HepG2 (cell line): ENCODE measurements around the gene XK. TPM values are rescaled to one million over a fixed set of nuclear protein-coding genes. Genes with fewer than 3 reads are reported as not detected.

Experiments used
- ATAC-seq: fragments of 200-7000 bp; cut with Tn5 transposase; 3 replicates; pipeline ENCODE4 v1.9.1; 2020; ENCODE audit warnings: mild to moderate bottlenecking, moderate library complexity
- BruUV-seq: library from RNA; stranded (reverse); fragments of 400-500 nt; replicated peaks from 2 replicates; lab custom pipeline; 2021; lab: Mats Ljungman, UMichigan
- CTCF ChIA-PET: fragments of 300-600 bp; formaldehyde crosslinking; extraction: SDS; loops from one replicate; lab custom pipeline; 2021; ENCODE audit warnings: low total read pairs, inconsistent platforms, low intra/inter-chr PET ratio; lab: Yijun Ruan, JAX
- POLR2A ChIA-PET: fragments of 350-600 bp; sonication (Branson Sonifier 250); formaldehyde crosslinking; loops from one replicate; lab custom pipeline; 2020; ENCODE audit warnings: antibody characterized with exemption, inconsistent platforms; lab: Yijun Ruan, JAX
- DNase-seq: peaks from one replicate; pipeline ENCODE4 v3.0.0-alpha.2; 2015; ENCODE audit warnings: low spot score
- FAIRE-seq: peaks from 3 replicates; lab custom pipeline; 2011; peaks lifted over from hg19 to GRCh38; lab: Jason Lieb, UNC
- H2AFZ ChIP-seq: one replicate; pipeline ENCODE4 v1.6.1; 2011; ENCODE audit warnings: low read length, inconsistent platforms
- H3K27ac ChIP-seq: fragments of 300-600 bp; 3 replicates; pipeline ENCODE4 v1.8.0; 2011; ENCODE audit warnings: mixed run types, mild to moderate bottlenecking, mixed read lengths, low read length, inconsistent platforms; ENCODE audit not compliant: insufficient read depth; ENCODE audit errors: extremely low read length
- H3K27me3 ChIP-seq, 2 experiments: fragments of 200-600 bp in 1 of 2; 2 replicates in 1 of 2; 3 replicates in 1 of 2; pipeline versions ENCODE4 v1.6.0 to v1.8.0; 2011; ENCODE audit warnings: low read length in 2 of 2, mild to moderate bottlenecking in 2 of 2, moderate library complexity in 2 of 2, inconsistent platforms in 1 of 2; ENCODE audit not compliant: insufficient read depth in 2 of 2, control insufficient read depth in 1 of 2
- H3K36me3 ChIP-seq, 2 experiments: fragments of 200-600 bp in 1 of 2; replicated peaks in 1 of 2; 2 replicates in 1 of 2; 3 replicates in 1 of 2; pipeline versions ENCODE4 v1.5.1 to v1.8.0; 2011; ENCODE audit warnings: low read length in 2 of 2, inconsistent platforms in 1 of 2; ENCODE audit not compliant: insufficient read depth in 2 of 2, control insufficient read depth in 1 of 2
- H3K4me1 ChIP-seq: 2 replicates; pipeline ENCODE4 v1.5.1; 2012; ENCODE audit warnings: low read length, inconsistent platforms; ENCODE audit not compliant: insufficient read depth
- H3K4me2 ChIP-seq: 2 replicates; pipeline ENCODE4 v1.6.0; 2011; ENCODE audit warnings: low read depth, low read length, inconsistent platforms
- H3K4me3 ChIP-seq, 3 experiments: fragments of 200-600 bp in 1 of 3; sonication (generic), shearing (Covaris generic) in 1 of 3; replicated peaks in 1 of 3; 2 replicates each; pipeline ENCODE4 v1.5.1; 2011 to 2016; ENCODE audit warnings: low read length in 3 of 3, inconsistent platforms in 2 of 3, low read depth in 2 of 3, mild to moderate bottlenecking in 2 of 3, control low read depth in 1 of 3, mixed read lengths in 1 of 3; ENCODE audit not compliant: insufficient read depth in 1 of 3
- H3K79me2 ChIP-seq: one replicate; pipeline ENCODE4 v1.6.1; 2011; ENCODE audit warnings: low read length, inconsistent platforms; ENCODE audit not compliant: insufficient read depth
- H3K9ac ChIP-seq: 2 replicates; pipeline ENCODE4 v1.6.0; 2011; ENCODE audit warnings: mild to moderate bottlenecking, low read depth, low read length, inconsistent platforms; ENCODE audit not compliant: insufficient read depth
- H3K9me3 ChIP-seq: 2 replicates; pipeline ENCODE4 v1.5.1; 2012; ENCODE audit warnings: mild to moderate bottlenecking, low read length
- H4K20me1 ChIP-seq: 2 replicates; pipeline ENCODE4 v1.6.0; 2011; ENCODE audit warnings: inconsistent platforms, mild to moderate bottlenecking, low read length, moderate library complexity; ENCODE audit not compliant: insufficient read depth
- ATAD3A ChIP-seq: sonication (generic); formaldehyde crosslinking; IDR thresholded peaks from 2 replicates; pipeline ENCODE4 v1.4.0; 2020; ENCODE audit warnings: missing genetic modification reagents
- CBX2 ChIP-seq, 2 experiments: fragments of 200-600 bp in 1 of 2; sonication (generic); formaldehyde crosslinking in 1 of 2; IDR thresholded peaks; 2 replicates each; pipeline versions ENCODE4 v1.7.0 to v1.8.1; 2018 to 2022; ENCODE audit warnings: low read depth in 2 of 2, low read length in 1 of 2, mild to moderate bottlenecking in 1 of 2, missing genetic modification reagents in 1 of 2
- KAT8 ChIP-seq: IDR thresholded peaks from 2 replicates; pipeline ENCODE4 v1.6.1; 2016; ENCODE audit warnings: missing genetic modification reagents, missing compliant biosample characterization
- MAFG ChIP-seq: sonication (generic); formaldehyde crosslinking; IDR thresholded peaks from 2 replicates; pipeline ENCODE4 v1.5.1; 2020; ENCODE audit warnings: mild to moderate bottlenecking, missing genetic modification reagents
- TARDBP ChIP-seq: sonication (generic); formaldehyde crosslinking; IDR thresholded peaks from 2 replicates; pipeline ENCODE4 v1.8.0; 2022; ENCODE audit warnings: mild to moderate bottlenecking, missing genetic modification reagents
- TCF7L2 ChIP-seq: IDR thresholded peaks from 2 replicates; pipeline ENCODE4 v1.6.1; 2011; ENCODE audit warnings: mild to moderate bottlenecking, low read depth, low read length, moderate library complexity
- ZFP36L2 ChIP-seq: sonication (generic); formaldehyde crosslinking; IDR thresholded peaks from 2 replicates; pipeline ENCODE4 v1.4.0; 2020; ENCODE audit warnings: missing genetic modification reagents
- ZNF343 ChIP-seq: sonication (generic); formaldehyde crosslinking; IDR thresholded peaks from 2 replicates; pipeline ENCODE4 v1.4.0; 2020; ENCODE audit warnings: mild to moderate bottlenecking, missing genetic modification reagents
- ZNF552 ChIP-seq: sonication (generic); formaldehyde crosslinking; IDR thresholded peaks from 2 replicates; pipeline ENCODE4 v1.9.0; 2022; ENCODE audit warnings: missing genetic modification reagents, mild to moderate bottlenecking, borderline replicate concordance
- WGBS: methylation state at CpG from one replicate; pipeline ENCODE4 v1.1.6; 2017; ENCODE audit warnings: low lambda C conversion rate; 5-methylcytosine and 5-hydroxymethylcytosine counted together
- in situ Hi-C: cut with HindIII; loops from 2 replicates; pipeline ENCODE4 v1.10.0; 2017; ENCODE audit warnings: low pct_unique_long_range_greater_than_20kb; ENCODE audit not compliant: extremely low pct_ligation_motif_present
- intact Hi-C: fragments of 100-400 bp; cut with micrococcal nuclease; formaldehyde crosslinking; loops from one replicate; pipeline ENCODE4 v1.10.0; 2022; ENCODE audit not compliant: unreplicated experiment
- polyA plus RNA-seq, 8 experiments: library from polyadenylated mRNA; depleted of rRNA in 3 of 8; stranded (reverse) in 7 of 8; unstranded in 1 of 8; fragments of >200 nt; fragmentation: Illumina TruSeq in 4 of 8; extraction: Trizol in 4 of 8; gene quantifications; 2 replicates each; pipeline versions ENCODE4 v1.2.1 to v1.2.3, GENCODE V29; 2011 to 2016; ENCODE audit warnings: low read depth in 4 of 8, missing spikeins in 1 of 8, mixed read lengths in 1 of 8; ENCODE audit not compliant: insufficient read depth in 1 of 8
- total RNA-seq, 5 experiments: library from RNA; depleted of rRNA; stranded (reverse); fragments of >200 nt; fragmentation: Illumina TruSeq; extraction: Trizol; gene quantifications; 2 replicates each; pipeline ENCODE4 v1.2.3, GENCODE V29; 2016; ENCODE audit warnings: low read depth in 1 of 5

XK gene
- total and polyA plus RNA-seq, 2 of the 13 experiments (the other 11 are each of a cell fraction or from before 2014, with no cell fraction given) = not detected

- no peak for FAIRE-seq
- DNase-seq = no peak
- no TSS peak for BruUV-seq
- ATAC-seq = no peak
- Histone ChIP-seq H3K36me3 (no peaks in the 10 kb centered on the region), H3K4me2 (no peak overlapping the region), H4K20me1 (no peaks in the 10 kb centered on the region), H3K27ac (no peak overlapping the region), H3K4me1 (no peaks in the 10 kb centered on the region)
- intact Hi-C loops (no loop called here), in situ Hi-C loops (no loop called here)
- ChIA-PET POLR2A (no interaction called here), CTCF (no interaction called here)
- TF ChIP-seq ZNF343 (CRISPR knock-in tag) (no peak), ZFP36L2 (no peak), TCF7L2 (no peak)
- TF ChIP-seq, all 625 proteins: peak for 0
- Histone ChIP-seq H2AFZ (no peak overlapping the region), H3K4me3 (no peak overlapping the region), H3K27me3 (no peaks in the 10 kb centered on the region), H3K79me2 (no peaks in the 10 kb centered on the region), H3K9ac (no peak overlapping the region), H3K9me3 (no peaks in the 10 kb centered on the region)
- WGBS = 0% methylated on average over 2 of the region's 3 CpGs
Measured at GRCh38 chrX:37641859-37642258, 43.7 kb upstream of the XK start.

- H3K36me3 ChIP-seq = no peaks in the 10 kb centered on the region
- POLR2A ChIA-PET = no interaction called here
- TF ChIP-seq ATAD3A (CRISPR knock-in tag) (no peak), ZNF552 (CRISPR knock-in tag) (no peak), TARDBP (no peak), CBX2 (IDR thresholded peaks at IDR 0.05; ENCODE audit: low read depth, low read length) (no peak), CBX2 (CRISPR knock-in tag; IDR thresholded peaks at IDR 0.05; ENCODE audit: low read depth) (no peak), MAFG (CRISPR knock-in tag) (no peak), KAT8 (CRISPR knock-in tag) (no peak)
- H3K4me2 ChIP-seq = no peak overlapping the region
- FAIRE-seq (no peak), ATAC-seq (no peak), DNase-seq (no peak)
- BruUV-seq = no TSS peak
- intact Hi-C loops = no loop called here
- in situ Hi-C loops = no loop called here
- no peaks in the 10 kb centered on the region for H3K9me3 ChIP-seq
- no peak overlapping the region for H3K9ac ChIP-seq
- H4K20me1 ChIP-seq = no peaks in the 10 kb centered on the region
- H3K4me1 ChIP-seq = no peaks in the 10 kb centered on the region
- no peak overlapping the region for H2AFZ ChIP-seq
- no peaks in the 10 kb centered on the region for H3K79me2 ChIP-seq
- 0% methylated on average over 6 of the region's 6 CpGs for WGBS
- no peak overlapping the region for H3K4me3 ChIP-seq
- CTCF ChIA-PET = no interaction called here
- no peaks in the 10 kb centered on the region for H3K27me3 ChIP-seq
- H3K27ac ChIP-seq = no peak overlapping the region
Measured at GRCh38 chrX:37644381-37645305, 40.9 kb upstream of the XK start.
